ENCODE results near the gene GIPC3. TPM values are rescaled to one million over a fixed set of nuclear protein-coding genes. Genes with fewer than 3 reads are reported as not detected.

The GIPC3 gene
- total and polyA plus RNA-seq, 4 donors: 0.23 to 0.95 (median 0.25) TPM

- H3K9ac ChIP-seq (ENCODE audit: low read depth in 1 of 2, low read length in 2 of 2): no peak overlapping the region
- no peaks in the 10 kb centered on the region for H3K27me3 ChIP-seq (ENCODE audit: control insufficient read depth in 4 of 4, insufficient read depth in 4 of 4, low read length in 3 of 4)
- WGBS: 93% methylated on average over 36 of the region's 36 CpGs
- H3K9me3 ChIP-seq (ENCODE audit: control insufficient read depth in 4 of 4, low read length in 3 of 4): no peaks in the 10 kb centered on the region
- no peak overlapping the region for H3K27ac ChIP-seq (ENCODE audit: low read depth in 1 of 2, low read length in 2 of 2)
- peaks cover 0 to 9% (median 1%) of the 10 kb centered on the region in 4 donors for H3K4me1 ChIP-seq (ENCODE audit: control insufficient read depth in 4 of 4, insufficient read depth in 4 of 4, low read length in 3 of 4)
- H3K36me3 ChIP-seq (ENCODE audit: control insufficient read depth in 4 of 4, insufficient read depth in 3 of 4, low read depth in 1 of 4, low read length in 3 of 4): peaks cover 0 to 12% (median 8%) of the 10 kb centered on the region in 4 donors
- TF ChIP-seq TAF1 (conservative IDR thresholded peaks at IDR 0.05) (no peak), HNF4G (IDR thresholded peaks at IDR 0.05) (no peak), MAX (IDR thresholded peaks at IDR 0.05) (no peak), FOXA2 (IDR thresholded peaks at IDR 0.05) (no peak)
- no peak overlapping the region for H3K4me3 ChIP-seq (ENCODE audit: low read depth in 1 of 3, low read length in 3 of 3)
- DNase-seq (ENCODE audit: low spot score): no peak
These were observed 37.5 kb upstream of the GIPC3 start for GRCh38 chr19:3547767-3548282.

- Histone ChIP-seq H3K9ac (ENCODE audit: low read depth in 1 of 2, low read length in 2 of 2) (no peak overlapping the region), H3K27me3 (ENCODE audit: control insufficient read depth in 4 of 4, insufficient read depth in 4 of 4, low read length in 3 of 4) (no peaks in the 10 kb centered on the region), H3K9me3 (ENCODE audit: control insufficient read depth in 4 of 4, low read length in 3 of 4) (no peaks in the 10 kb centered on the region), H3K36me3 (ENCODE audit: control insufficient read depth in 4 of 4, insufficient read depth in 3 of 4, low read depth in 1 of 4, low read length in 3 of 4) (peaks cover 0 to 12% (median 8%) of the 10 kb centered on the region in 4 donors), H3K27ac (ENCODE audit: low read depth in 1 of 2, low read length in 2 of 2) (no peak overlapping the region), H3K4me1 (ENCODE audit: control insufficient read depth in 4 of 4, insufficient read depth in 4 of 4, low read length in 3 of 4) (peaks cover 0 to 12% (median 3%) of the 10 kb centered on the region in 4 donors), H3K4me3 (ENCODE audit: low read depth in 1 of 3, low read length in 3 of 3) (no peak overlapping the region)
- no peak for TF ChIP-seq FOXA1 (IDR thresholded peaks at IDR 0.05)
- no peak for TF ChIP-seq GABPA (IDR thresholded peaks at IDR 0.05 in 1 of 2, conservative IDR thresholded peaks at IDR 0.05 in 1 of 2)
- TF ChIP-seq NR2F2 (IDR thresholded peaks at IDR 0.05): no peak
- TF ChIP-seq, protein P1, sequence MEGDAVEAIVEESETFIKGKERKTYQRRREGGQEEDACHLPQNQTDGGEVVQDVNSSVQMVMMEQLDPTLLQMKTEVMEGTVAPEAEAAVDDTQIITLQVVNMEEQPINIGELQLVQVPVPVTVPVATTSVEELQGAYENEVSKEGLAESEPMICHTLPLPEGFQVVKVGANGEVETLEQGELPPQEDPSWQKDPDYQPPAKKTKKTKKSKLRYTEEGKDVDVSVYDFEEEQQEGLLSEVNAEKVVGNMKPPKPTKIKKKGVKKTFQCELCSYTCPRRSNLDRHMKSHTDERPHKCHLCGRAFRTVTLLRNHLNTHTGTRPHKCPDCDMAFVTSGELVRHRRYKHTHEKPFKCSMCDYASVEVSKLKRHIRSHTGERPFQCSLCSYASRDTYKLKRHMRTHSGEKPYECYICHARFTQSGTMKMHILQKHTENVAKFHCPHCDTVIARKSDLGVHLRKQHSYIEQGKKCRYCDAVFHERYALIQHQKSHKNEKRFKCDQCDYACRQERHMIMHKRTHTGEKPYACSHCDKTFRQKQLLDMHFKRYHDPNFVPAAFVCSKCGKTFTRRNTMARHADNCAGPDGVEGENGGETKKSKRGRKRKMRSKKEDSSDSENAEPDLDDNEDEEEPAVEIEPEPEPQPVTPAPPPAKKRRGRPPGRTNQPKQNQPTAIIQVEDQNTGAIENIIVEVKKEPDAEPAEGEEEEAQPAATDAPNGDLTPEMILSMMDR (IDR thresholded peaks at IDR 0.05; ENCODE audit: low read depth, low read length, missing input control): no peak
- no peak for TF ChIP-seq EGR1 (IDR thresholded peaks at IDR 0.05; ENCODE audit: low read depth in 2 of 2)
- TF ChIP-seq JUND (IDR thresholded peaks at IDR 0.05): no peak
- no peak for TF ChIP-seq FOXA2 (IDR thresholded peaks at IDR 0.05)
- no peak for TF ChIP-seq HNF4A (conservative IDR thresholded peaks at IDR 0.05)
- no peak for TF ChIP-seq TAF1 (conservative IDR thresholded peaks at IDR 0.05)
- TF ChIP-seq, protein P2, sequence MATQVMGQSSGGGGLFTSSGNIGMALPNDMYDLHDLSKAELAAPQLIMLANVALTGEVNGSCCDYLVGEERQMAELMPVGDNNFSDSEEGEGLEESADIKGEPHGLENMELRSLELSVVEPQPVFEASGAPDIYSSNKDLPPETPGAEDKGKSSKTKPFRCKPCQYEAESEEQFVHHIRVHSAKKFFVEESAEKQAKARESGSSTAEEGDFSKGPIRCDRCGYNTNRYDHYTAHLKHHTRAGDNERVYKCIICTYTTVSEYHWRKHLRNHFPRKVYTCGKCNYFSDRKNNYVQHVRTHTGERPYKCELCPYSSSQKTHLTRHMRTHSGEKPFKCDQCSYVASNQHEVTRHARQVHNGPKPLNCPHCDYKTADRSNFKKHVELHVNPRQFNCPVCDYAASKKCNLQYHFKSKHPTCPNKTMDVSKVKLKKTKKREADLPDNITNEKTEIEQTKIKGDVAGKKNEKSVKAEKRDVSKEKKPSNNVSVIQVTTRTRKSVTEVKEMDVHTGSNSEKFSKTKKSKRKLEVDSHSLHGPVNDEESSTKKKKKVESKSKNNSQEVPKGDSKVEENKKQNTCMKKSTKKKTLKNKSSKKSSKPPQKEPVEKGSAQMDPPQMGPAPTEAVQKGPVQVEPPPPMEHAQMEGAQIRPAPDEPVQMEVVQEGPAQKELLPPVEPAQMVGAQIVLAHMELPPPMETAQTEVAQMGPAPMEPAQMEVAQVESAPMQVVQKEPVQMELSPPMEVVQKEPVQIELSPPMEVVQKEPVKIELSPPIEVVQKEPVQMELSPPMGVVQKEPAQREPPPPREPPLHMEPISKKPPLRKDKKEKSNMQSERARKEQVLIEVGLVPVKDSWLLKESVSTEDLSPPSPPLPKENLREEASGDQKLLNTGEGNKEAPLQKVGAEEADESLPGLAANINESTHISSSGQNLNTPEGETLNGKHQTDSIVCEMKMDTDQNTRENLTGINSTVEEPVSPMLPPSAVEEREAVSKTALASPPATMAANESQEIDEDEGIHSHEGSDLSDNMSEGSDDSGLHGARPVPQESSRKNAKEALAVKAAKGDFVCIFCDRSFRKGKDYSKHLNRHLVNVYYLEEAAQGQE (IDR thresholded peaks at IDR 0.05): no peak
- no peak for TF ChIP-seq RXRA (IDR thresholded peaks at IDR 0.05)
- TF ChIP-seq, protein P3, sequence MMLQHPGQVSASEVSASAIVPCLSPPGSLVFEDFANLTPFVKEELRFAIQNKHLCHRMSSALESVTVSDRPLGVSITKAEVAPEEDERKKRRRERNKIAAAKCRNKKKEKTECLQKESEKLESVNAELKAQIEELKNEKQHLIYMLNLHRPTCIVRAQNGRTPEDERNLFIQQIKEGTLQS (IDR thresholded peaks at IDR 0.05): no peak
- no peak for TF ChIP-seq HNF4G (IDR thresholded peaks at IDR 0.05)
- 76% methylated on average over 14 of the region's 14 CpGs for WGBS
- DNase-seq (ENCODE audit: low spot score): no peak
These were observed 36.7 kb upstream of the GIPC3 start for GRCh38 chr19:3548606-3549005.
